Mesangial cell (primary cell): Measurements from ENCODE around the gene INHBC. TPM values are rescaled to one million over a fixed set of nuclear protein-coding genes. Genes with fewer than 3 reads are reported as not detected.

Experiments
- total RNA-seq: library from RNA; depleted of rRNA; stranded (reverse); fragments of >200 nt; gene quantifications from 2 replicates; pipeline ENCODE4 v1.2.3, GENCODE V29; 2015

INHBC gene
- not detected in 2 replicates for total RNA-seq

DNA sequence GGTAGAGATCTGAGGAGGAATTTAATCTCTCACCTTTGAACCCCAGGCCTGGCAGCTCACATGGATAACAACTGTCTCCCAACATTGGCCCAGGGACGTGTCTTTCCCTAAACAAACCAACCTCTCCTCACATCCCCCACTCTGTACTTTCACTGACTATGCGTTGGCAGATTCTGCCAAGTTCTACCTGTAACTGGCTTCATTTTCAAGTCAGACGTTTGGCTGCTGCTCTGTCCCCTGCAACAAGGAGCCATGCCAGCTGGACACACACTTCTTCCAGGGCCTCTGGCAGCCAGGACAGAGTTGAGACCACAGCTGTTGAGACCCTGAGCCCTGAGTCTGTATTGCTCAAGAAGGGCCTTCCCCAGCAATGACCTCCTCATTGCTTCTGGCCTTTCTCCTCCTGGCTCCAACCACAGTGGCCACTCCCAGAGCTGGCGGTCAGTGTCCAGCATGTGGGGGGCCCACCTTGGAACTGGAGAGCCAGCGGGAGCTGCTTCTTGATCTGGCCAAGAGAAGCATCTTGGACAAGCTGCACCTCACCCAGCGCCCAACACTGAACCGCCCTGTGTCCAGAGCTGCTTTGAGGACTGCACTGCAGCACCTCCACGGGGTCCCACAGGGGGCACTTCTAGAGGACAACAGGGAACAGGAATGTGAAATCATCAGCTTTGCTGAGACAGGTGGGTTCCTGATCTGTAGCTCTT, at the start of gene INHBC:
INHBC (plus strand) TSS at position 268 of the 707 bp plus-strand sequence; CDS start at position 371, 103 bp downstream.

GRCh38 chr12:57430931-57431566, 3.5 kb upstream of the INHBC start, which contains the start of gene R3HDM2:
R3HDM2 (minus strand) TSS chr12:57431043; CDS start chr12:57310428, 120,615 bp downstream.

GRCh38 chr12:57454566-57455373, 20.2 kb downstream of the INHBC start, which contains the start of gene INHBE:
INHBE (plus strand) TSS chr12:57455307; CDS start chr12:57455537, 230 bp downstream.

DNA sequence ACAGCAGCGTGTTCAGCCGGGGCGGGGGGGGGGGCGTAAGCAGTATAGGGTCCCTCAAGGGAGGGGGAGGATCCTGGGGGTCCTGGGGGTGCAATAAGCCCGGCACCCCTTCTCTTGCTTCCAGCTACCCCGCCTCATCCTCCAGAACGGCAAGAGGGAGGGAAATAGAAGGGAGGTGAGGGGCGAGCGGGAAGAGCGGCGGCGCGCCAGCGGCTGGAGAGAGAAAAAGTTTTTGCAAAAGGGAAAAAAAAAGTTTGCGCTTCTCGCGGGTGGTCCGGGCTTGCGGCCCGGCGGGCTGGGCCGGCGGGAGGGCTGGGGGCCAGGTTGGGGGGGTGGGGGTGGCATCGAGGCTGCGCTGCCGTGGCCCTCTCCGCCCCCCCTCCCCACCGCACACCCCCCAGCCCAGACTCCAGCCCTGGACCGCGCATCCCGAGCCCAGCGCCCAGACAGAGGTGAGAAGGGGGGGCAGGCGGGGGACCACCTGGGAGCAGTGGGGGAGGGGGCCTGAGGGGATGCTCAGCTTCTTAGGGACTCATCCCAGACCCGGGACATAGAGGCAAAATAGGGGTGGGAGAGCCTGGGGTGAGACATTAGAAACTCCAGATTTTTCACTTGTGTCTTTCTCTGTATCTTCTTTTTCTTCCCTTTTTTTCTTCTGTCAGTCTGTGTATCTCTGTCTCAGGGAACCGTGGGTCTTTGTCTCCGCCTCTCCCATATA, 25.3 kb downstream of the INHBC start, which contains the start of gene GLI1:
GLI1 (plus strand) TSS at position 36 of the 718 bp plus-strand sequence. CDS start 3,907 bp downstream, outside the sequence.

DNA sequence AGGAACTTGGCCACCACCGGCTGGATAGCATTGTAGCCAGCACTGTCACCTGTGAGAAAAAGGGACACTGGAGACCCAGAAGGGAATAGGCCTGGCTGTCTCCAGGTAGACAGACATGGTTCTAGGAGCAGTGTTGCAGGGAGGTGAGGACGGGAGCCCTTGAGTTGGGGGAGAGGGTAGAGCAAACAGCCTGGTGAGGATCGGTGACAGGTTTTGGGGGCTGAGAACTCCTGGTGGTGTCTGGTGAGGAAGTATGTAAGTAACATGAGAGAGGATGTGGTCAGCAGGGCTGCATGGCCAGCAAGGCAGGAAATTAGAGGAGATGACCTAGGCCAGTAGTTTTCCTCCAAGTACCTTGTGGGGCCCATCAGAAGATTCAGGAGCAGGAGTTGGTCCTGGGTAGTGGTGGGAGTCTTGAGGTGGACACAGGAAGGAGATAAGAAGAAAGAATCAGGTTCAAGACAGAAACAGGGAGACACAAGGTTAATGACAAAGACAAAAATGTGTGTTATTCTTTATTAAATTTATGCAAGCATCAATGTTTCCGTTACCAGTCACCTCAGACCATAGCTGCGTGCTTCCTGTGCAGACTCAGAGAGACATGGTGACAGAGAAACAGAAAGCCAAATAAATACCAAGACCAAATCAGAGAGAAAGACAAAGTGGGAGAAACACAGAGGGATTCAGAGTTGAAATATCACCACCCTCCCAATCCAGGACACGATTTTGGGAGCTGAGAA, 45.0 kb downstream of the INHBC start, which contains the start of gene ARHGAP9:
ARHGAP9 (minus strand) TSS at position 491 of the 740 bp plus-strand sequence; CDS start at position 31, 460 bp downstream.

DNA sequence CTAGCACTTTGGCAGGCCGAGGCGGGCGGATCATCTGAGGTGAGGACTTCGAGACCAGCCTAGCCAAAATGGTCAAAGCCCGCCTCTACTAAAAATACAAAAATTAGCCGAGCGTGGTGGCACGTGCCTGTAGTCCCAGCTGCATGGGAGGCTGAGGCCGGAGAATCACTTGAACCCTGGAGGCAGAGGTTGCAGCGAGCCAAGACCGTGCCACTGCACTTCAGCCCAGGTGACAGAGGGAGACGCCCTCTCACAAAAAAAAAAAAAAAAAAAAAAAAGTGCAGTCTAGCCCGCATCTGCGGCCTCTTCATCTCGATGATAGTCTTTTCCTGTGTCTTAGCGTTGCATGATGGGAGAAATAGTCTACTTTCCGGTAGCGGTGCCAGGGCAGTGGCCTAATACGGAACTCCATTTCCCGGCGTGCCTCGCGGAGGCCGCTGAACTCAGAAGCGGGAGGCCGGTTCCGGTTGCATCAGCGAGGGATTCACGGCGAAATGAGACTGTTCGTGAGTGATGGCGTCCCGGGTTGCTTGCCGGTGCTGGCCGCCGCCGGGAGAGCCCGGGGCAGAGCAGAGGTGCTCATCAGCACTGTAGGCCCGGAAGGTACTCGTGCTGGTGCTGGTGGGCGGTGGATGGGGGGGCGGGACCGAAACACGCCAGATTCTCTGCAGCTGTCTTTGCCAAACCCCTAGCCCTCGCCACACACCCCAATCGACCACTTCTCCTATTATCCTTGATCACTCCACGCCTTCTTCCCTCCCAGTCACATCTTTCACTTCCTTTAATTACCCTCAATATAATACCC, 53.2 kb downstream of the INHBC start, which contains the start of gene MARS1:
MARS1 (plus strand) TSS at position 472 of the 805 bp plus-strand sequence; CDS start at position 495, 23 bp downstream.

Other genes with a start within 250 kb of the INHBC start
- gene NXPH4, start 218.0 kb upstream of the INHBC start, total RNA-seq = 1.0 TPM in 1 of 2 replicates, not detected in the other
- gene SHMT2, start 205.1 kb upstream of the INHBC start, total RNA-seq = 161 and 237 TPM in 2 replicates
- 0.63 TPM in 1 of 2 replicates, not detected in the other for gene STAC3, start 183.6 kb upstream of the INHBC start, total RNA-seq
- 15.5 and 37.5 TPM in 2 replicates for gene R3HDM2, start 3.7 kb upstream of the INHBC start, total RNA-seq
- gene INHBE, start 20.5 kb downstream of the INHBC start, total RNA-seq = 3.9 and 7.9 TPM in 2 replicates
- gene GLI1, start 25.0 kb downstream of the INHBC start, total RNA-seq = 0.98 and 6.7 TPM in 2 replicates
- 0.89 TPM in 1 of 2 replicates, not detected in the other for gene ARHGAP9, start 45.1 kb downstream of the INHBC start, total RNA-seq
- gene MARS1, start 53.3 kb downstream of the INHBC start, total RNA-seq = 107 and 167 TPM in 2 replicates
- 12.1 and 28.3 TPM in 2 replicates for gene DDIT3, start 85.7 kb downstream of the INHBC start, total RNA-seq
- gene MBD6, start 88.0 kb downstream of the INHBC start, total RNA-seq = 9.9 and 23.8 TPM in 2 replicates
- 211 and 214 TPM in 2 replicates for gene DCTN2, start 112.4 kb downstream of the INHBC start, total RNA-seq
- gene KIF5A, start 115.3 kb downstream of the INHBC start, total RNA-seq = 0.98 and 1.4 TPM in 2 replicates
- 23.8 and 30.6 TPM in 2 replicates for gene PIP4K2C, start 156.4 kb downstream of the INHBC start, total RNA-seq
- 13.0 and 40.6 TPM in 2 replicates for gene DTX3, start 170.0 kb downstream of the INHBC start, total RNA-seq
- gene ARHGEF25, start 176.7 kb downstream of the INHBC start, total RNA-seq = 5.4 and 6.1 TPM in 2 replicates
- gene B4GALNT1, start 198.4 kb downstream of the INHBC start, total RNA-seq = 0.76 and 6.2 TPM in 2 replicates